ENCODE data around the gene MEIOB.

GRCh38 chr16:1915732-1916639, 44.0 kb upstream of the MEIOB start:
- TF ChIP-seq, protein P1, sequence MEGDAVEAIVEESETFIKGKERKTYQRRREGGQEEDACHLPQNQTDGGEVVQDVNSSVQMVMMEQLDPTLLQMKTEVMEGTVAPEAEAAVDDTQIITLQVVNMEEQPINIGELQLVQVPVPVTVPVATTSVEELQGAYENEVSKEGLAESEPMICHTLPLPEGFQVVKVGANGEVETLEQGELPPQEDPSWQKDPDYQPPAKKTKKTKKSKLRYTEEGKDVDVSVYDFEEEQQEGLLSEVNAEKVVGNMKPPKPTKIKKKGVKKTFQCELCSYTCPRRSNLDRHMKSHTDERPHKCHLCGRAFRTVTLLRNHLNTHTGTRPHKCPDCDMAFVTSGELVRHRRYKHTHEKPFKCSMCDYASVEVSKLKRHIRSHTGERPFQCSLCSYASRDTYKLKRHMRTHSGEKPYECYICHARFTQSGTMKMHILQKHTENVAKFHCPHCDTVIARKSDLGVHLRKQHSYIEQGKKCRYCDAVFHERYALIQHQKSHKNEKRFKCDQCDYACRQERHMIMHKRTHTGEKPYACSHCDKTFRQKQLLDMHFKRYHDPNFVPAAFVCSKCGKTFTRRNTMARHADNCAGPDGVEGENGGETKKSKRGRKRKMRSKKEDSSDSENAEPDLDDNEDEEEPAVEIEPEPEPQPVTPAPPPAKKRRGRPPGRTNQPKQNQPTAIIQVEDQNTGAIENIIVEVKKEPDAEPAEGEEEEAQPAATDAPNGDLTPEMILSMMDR (IDR thresholded peaks at IDR 0.05): no peak
- TF ChIP-seq POLR2A (IDR thresholded peaks at IDR 0.05): no peak

All from esophagus squamous epithelium (tissue), 4 donors.